ENCODE results near the gene TMEM117.

The TMEM117 gene

DNA sequence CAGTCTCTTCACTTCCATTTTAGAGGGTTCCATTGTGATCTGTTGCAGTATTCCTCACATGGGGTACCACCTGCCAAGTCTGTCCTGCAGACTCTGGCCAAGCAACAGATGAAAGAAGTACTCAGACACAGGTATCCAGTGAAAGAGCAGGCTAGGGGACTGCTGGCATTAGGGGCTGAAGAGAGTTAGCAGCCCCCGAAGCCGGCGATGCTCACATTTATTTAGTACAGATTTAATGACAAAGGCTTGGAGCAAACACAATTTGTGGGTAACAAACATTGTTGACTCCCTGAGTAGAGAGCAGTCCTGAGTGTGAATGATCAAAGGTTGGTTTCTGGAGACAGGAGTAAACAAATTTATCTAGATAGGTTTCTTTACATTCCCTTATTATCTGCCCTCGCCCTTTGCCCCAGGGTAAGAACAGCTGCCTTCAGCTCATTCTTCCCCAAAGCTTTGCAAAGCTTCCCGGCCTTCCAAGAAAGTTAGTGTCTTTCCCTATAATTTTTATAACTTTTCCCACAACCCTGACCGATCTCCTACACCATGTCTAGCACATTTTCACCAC is 144.8 kb downstream of the TMEM117 start:
- Histone ChIP-seq H3K27ac (no peak overlapping the region), H3K36me3 (no peaks in the 10 kb centered on the region), H3K4me3 (no peak overlapping the region), H3K9me3 (no peaks in the 10 kb centered on the region), H3K4me1 (no peaks in the 10 kb centered on the region), H3K27me3 (no peaks in the 10 kb centered on the region)
- no peak for DNase-seq
- intact Hi-C loops (cut with DNase I; ENCODE audit: low total_unique reads), result no loop called here
- TF ChIP-seq, protein P1, sequence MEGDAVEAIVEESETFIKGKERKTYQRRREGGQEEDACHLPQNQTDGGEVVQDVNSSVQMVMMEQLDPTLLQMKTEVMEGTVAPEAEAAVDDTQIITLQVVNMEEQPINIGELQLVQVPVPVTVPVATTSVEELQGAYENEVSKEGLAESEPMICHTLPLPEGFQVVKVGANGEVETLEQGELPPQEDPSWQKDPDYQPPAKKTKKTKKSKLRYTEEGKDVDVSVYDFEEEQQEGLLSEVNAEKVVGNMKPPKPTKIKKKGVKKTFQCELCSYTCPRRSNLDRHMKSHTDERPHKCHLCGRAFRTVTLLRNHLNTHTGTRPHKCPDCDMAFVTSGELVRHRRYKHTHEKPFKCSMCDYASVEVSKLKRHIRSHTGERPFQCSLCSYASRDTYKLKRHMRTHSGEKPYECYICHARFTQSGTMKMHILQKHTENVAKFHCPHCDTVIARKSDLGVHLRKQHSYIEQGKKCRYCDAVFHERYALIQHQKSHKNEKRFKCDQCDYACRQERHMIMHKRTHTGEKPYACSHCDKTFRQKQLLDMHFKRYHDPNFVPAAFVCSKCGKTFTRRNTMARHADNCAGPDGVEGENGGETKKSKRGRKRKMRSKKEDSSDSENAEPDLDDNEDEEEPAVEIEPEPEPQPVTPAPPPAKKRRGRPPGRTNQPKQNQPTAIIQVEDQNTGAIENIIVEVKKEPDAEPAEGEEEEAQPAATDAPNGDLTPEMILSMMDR (IDR thresholded peaks at IDR 0.05), result no peak

DNA sequence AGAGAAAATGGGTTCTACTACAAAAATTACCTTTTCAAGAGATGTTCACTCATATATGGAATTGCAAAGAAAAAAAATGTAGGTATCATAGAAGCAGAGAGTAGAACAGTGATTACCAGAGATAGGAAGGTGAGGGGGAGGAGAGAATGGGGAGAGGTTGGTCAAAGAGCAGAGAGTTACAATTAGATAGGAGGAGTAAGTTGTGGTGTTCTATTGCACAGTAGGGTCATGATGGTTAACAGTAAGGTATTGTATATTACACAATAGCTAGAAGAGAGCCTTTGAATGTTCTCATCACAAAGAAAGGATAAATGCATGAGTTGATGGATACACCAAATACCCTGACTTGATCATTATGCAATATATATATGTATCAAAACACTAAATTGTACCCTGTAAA is 145.8 kb downstream of the TMEM117 start:
- no peak overlapping the region for H3K27ac ChIP-seq
- H3K9me3 ChIP-seq, result no peaks in the 10 kb centered on the region
- no peak overlapping the region for H3K4me3 ChIP-seq
- no peaks in the 10 kb centered on the region for H3K4me1 ChIP-seq
- TF ChIP-seq, protein P1 (IDR thresholded peaks at IDR 0.05), result no peak
- DNase-seq, result no peak
- intact Hi-C loops (cut with DNase I; ENCODE audit: low total_unique reads), result no loop called here
- no peaks in the 10 kb centered on the region for H3K27me3 ChIP-seq
- no peaks in the 10 kb centered on the region for H3K36me3 ChIP-seq

DNA sequence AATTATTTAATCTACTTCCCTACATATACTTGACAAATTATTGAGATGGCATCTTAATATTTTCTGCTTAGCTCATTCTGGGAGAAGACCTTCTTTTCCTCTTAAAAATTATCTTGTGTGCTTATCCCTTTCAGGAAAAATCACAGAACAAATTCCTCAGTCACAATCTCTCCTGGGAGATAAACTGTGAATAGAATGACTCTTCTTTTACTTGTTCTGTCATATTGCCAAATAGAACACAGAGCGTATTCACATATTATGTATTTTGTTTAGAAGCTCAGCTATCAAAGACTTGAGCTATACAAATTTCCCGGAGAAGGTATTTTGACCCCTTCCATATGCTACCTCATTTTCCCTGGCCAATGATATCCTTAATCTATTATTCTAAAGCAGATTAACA is 146.7 kb downstream of the TMEM117 start:
- intact Hi-C loops (cut with DNase I; ENCODE audit: low total_unique reads), result no loop called here
- H3K4me3 ChIP-seq, result no peak overlapping the region
- H3K36me3 ChIP-seq, result no peaks in the 10 kb centered on the region
- no peak overlapping the region for H3K27ac ChIP-seq
- no peaks in the 10 kb centered on the region for H3K9me3 ChIP-seq
- TF ChIP-seq, protein P1 (IDR thresholded peaks at IDR 0.05), result no peak
- no peaks in the 10 kb centered on the region for H3K27me3 ChIP-seq
- DNase-seq, result no peak
- H3K4me1 ChIP-seq, result no peaks in the 10 kb centered on the region

GRCh38 chr12:43988838-43989560 is 153.1 kb downstream of the TMEM117 start:
- H3K36me3 ChIP-seq, result no peaks in the 10 kb centered on the region
- TF ChIP-seq, protein P1 (IDR thresholded peaks at IDR 0.05), result no peak

GRCh38 chr12:43992856-43993255 is 157.0 kb downstream of the TMEM117 start:
- intact Hi-C loops (cut with DNase I; ENCODE audit: low total_unique reads), result no loop called here
- TF ChIP-seq, protein P1 (IDR thresholded peaks at IDR 0.05), result no peak
- H3K36me3 ChIP-seq, result no peaks in the 10 kb centered on the region
- H3K27me3 ChIP-seq, result no peaks in the 10 kb centered on the region
- no peaks in the 10 kb centered on the region for H3K4me1 ChIP-seq
- DNase-seq, result no peak
- no peak overlapping the region for H3K4me3 ChIP-seq
- H3K9me3 ChIP-seq, result no peaks in the 10 kb centered on the region
- H3K27ac ChIP-seq, result no peak overlapping the region

More at GRCh38 chr12:43988838-43989560, 153.1 kb downstream of the TMEM117 start:
- intact Hi-C loops (cut with DNase I; ENCODE audit: low total_unique reads), result no loop called here
- Histone ChIP-seq H3K9me3 (no peaks in the 10 kb centered on the region), H3K4me3 (no peak overlapping the region), H3K27me3 (no peaks in the 10 kb centered on the region), H3K4me1 (no peaks in the 10 kb centered on the region), H3K27ac (no peak overlapping the region)
- DNase-seq, result no peak
